Mucosa of rectum (tissue), 2 donors: ENCODE results near the gene GABBR2.

Experiments used
- H3K27ac ChIP-seq, 2 donors: one replicate each; pipeline ENCODE4 v1.7.0; 2013; ENCODE audit warnings: inconsistent platforms in 2 of 2, low read depth in 2 of 2, low read length in 2 of 2
- H3K27me3 ChIP-seq, 2 donors: one replicate each; pipeline ENCODE4 v1.7.0; 2013; ENCODE audit warnings: low read length in 2 of 2; ENCODE audit not compliant: control insufficient read depth in 2 of 2, insufficient read depth in 2 of 2
- H3K36me3 ChIP-seq, 2 donors: one replicate each; pipeline ENCODE4 v1.7.0; 2013; ENCODE audit warnings: low read length in 2 of 2; ENCODE audit not compliant: control insufficient read depth in 2 of 2, insufficient read depth in 2 of 2
- H3K4me1 ChIP-seq, 2 donors: one replicate each; pipeline ENCODE4 v1.7.0; 2013; ENCODE audit warnings: low read length in 2 of 2, mild to moderate bottlenecking in 1 of 2; ENCODE audit not compliant: control insufficient read depth in 2 of 2, insufficient read depth in 2 of 2
- H3K4me3 ChIP-seq, 2 donors: one replicate each; pipeline ENCODE4 v1.7.0; 2013; ENCODE audit warnings: low read length in 2 of 2
- H3K9ac ChIP-seq, 2 donors: one replicate each; pipeline ENCODE4 v1.7.0; 2013; ENCODE audit warnings: low read length in 2 of 2, low read depth in 1 of 2, mild to moderate bottlenecking in 1 of 2
- H3K9me3 ChIP-seq, 2 donors: one replicate each; pipeline ENCODE4 v1.7.0; 2013; ENCODE audit warnings: low read length in 2 of 2; ENCODE audit not compliant: control insufficient read depth in 2 of 2
- donor health status: healthy.
- donor health status: Normal muscosa, but diverticular disease.

The GABBR2 gene

GRCh38 chr9:98315551-98316060 is 393.1 kb downstream of the GABBR2 start:
- Histone ChIP-seq H3K36me3 (no peaks in the 10 kb centered on the region), H3K4me3 (no peak overlapping the region), H3K27me3 (peaks cover 0 to 3% of the 10 kb centered on the region in 2 donors), H3K9ac (no peak overlapping the region), H3K9me3 (no peaks in the 10 kb centered on the region), H3K4me1 (no peaks in the 10 kb centered on the region), H3K27ac (no peak overlapping the region)

DNA sequence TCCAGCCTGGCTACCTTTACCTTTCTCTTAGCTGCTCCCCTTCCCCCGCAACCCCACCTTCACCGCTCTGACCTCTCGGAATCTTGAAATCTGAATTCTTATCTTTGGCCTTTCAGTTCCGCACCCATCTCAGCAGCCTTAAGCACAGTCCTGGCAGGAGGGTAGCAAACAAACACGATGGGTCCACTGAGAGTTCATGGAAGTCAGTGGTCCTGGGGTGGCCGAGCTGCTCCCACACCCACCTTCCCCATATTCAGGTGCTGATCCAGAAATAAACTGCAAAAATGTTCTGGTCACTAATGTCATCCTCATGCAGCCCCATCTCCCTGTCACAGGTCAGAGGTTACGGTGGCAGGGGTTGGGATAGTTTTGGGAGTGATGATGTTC is 393.7 kb downstream of the GABBR2 start:
- peaks cover 0 to 3% of the 10 kb centered on the region in 2 donors for H3K27me3 ChIP-seq
- H3K9me3 ChIP-seq = no peaks in the 10 kb centered on the region
- H3K4me1 ChIP-seq = no peaks in the 10 kb centered on the region
- H3K36me3 ChIP-seq = no peaks in the 10 kb centered on the region
- no peak overlapping the region for H3K27ac ChIP-seq
- H3K4me3 ChIP-seq = no peak overlapping the region
- no peak overlapping the region for H3K9ac ChIP-seq

- no peaks in the 10 kb centered on the region for H3K4me1 ChIP-seq
- H3K27ac ChIP-seq = no peak overlapping the region
These were observed 394.2 kb downstream of the GABBR2 start for GRCh38 chr9:98314381-98315066.

GRCh38 chr9:98312365-98312764 is 396.4 kb downstream of the GABBR2 start:
- Histone ChIP-seq H3K9me3 (no peaks in the 10 kb centered on the region), H3K4me1 (no peaks in the 10 kb centered on the region), H3K36me3 (no peaks in the 10 kb centered on the region), H3K27me3 (peaks cover 0 to 3% of the 10 kb centered on the region in 2 donors), H3K27ac (no peak overlapping the region), H3K4me3 (no peak overlapping the region), H3K9ac (no peak overlapping the region)

More at GRCh38 chr9:98314381-98315066, 394.2 kb downstream of the GABBR2 start:
- H3K27me3 ChIP-seq = peaks cover 0 to 3% of the 10 kb centered on the region in 2 donors
- H3K36me3 ChIP-seq = no peaks in the 10 kb centered on the region
- no peaks in the 10 kb centered on the region for H3K9me3 ChIP-seq
- H3K4me3 ChIP-seq = no peak overlapping the region
- H3K9ac ChIP-seq = no peak overlapping the region

- Histone ChIP-seq H3K36me3 (no peaks in the 10 kb centered on the region), H3K9ac (no peak overlapping the region), H3K9me3 (no peaks in the 10 kb centered on the region), H3K4me1 (no peaks in the 10 kb centered on the region), H3K27ac (no peak overlapping the region), H3K4me3 (no peak overlapping the region), H3K27me3 (peaks cover 0 to 3% of the 10 kb centered on the region in 2 donors)
These were observed 397.2 kb downstream of the GABBR2 start for GRCh38 chr9:98311541-98311940.

DNA sequence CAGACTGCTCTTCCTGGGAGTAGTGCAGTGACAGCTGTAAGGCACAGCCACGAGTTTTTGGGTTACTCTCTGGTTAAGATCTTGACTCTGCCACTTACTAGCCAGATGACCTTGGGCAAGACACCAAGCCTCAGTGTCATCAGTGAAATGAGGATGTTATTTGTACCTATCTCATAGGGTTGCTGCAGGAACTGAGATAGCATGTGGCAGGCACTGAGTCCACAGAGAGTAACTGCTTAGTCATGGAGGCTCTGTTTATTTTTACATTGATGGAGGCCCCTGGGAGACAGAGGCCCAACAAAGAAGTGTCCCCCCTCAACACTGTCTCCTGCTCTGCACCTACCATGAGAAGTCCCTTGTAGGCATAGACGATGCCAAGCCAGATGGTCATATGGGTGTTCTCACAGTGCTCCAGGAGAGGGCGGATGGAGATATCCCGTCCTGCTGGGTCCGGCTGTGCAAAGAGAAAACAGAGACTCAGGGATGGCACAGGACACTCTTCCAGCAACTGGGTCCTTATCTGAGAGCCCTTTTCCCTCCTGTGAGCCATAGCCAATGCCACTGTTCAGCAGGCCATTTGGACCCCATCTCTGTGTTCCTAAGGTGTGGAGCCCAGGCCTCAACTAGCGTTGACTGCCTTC is 397.9 kb downstream of the GABBR2 start:
- no peaks in the 10 kb centered on the region for H3K4me1 ChIP-seq
- H3K9ac ChIP-seq = no peak overlapping the region
- H3K27ac ChIP-seq = no peak overlapping the region
- H3K4me3 ChIP-seq = no peak overlapping the region
- peaks cover 0 to 5% of the 10 kb centered on the region in 2 donors for H3K27me3 ChIP-seq
- no peaks in the 10 kb centered on the region for H3K9me3 ChIP-seq
- no peaks in the 10 kb centered on the region for H3K36me3 ChIP-seq

- Histone ChIP-seq H3K9ac (no peak overlapping the region), H3K27ac (no peak overlapping the region), H3K4me3 (no peak overlapping the region), H3K4me1 (no peaks in the 10 kb centered on the region), H3K9me3 (no peaks in the 10 kb centered on the region), H3K27me3 (peaks cover 0 to 3% of the 10 kb centered on the region in 2 donors), H3K36me3 (no peaks in the 10 kb centered on the region)
These were observed 402.2 kb downstream of the GABBR2 start for GRCh38 chr9:98306384-98307145.

DNA sequence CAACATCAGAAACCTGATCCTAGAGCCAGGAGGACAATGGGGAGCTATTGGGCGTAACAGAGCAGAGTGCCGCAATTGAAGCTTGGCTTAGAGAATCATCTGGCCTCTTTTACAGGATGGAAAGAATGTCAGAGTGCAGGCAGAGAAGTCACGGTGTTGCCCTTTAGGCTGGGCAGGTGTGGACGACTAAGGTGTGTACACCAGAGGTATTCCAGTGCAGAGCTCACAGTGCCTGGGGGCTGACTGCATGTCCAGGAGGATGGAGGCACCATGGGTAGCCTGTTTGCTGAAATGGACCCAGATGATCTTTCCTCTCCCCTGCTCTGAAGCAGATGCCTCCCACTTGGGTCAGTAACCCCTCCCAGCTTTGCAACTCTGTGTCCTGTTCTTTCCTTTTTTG is 404.4 kb downstream of the GABBR2 start:
- Histone ChIP-seq H3K27me3 (peaks cover 0 to 1% of the 10 kb centered on the region in 2 donors), H3K4me1 (no peaks in the 10 kb centered on the region), H3K9ac (no peak overlapping the region), H3K4me3 (no peak overlapping the region), H3K36me3 (no peaks in the 10 kb centered on the region), H3K27ac (no peak overlapping the region), H3K9me3 (no peaks in the 10 kb centered on the region)

GRCh38 chr9:98303633-98304125 is 405.1 kb downstream of the GABBR2 start:
- Histone ChIP-seq H3K4me1 (no peaks in the 10 kb centered on the region), H3K36me3 (no peaks in the 10 kb centered on the region), H3K4me3 (no peak overlapping the region), H3K9me3 (no peaks in the 10 kb centered on the region), H3K27me3 (peaks cover 0 to 1% of the 10 kb centered on the region in 2 donors), H3K9ac (no peak overlapping the region), H3K27ac (no peak overlapping the region)
